Mucosa of rectum (tissue), 2 donors: ENCODE results near the gene TMEM231.
"Not testable (repeated sequence)": the region's sequence is repeated elsewhere in the genome, so short reads cannot be mapped to it uniquely, and the experiment has no call there.

Experiments
- H3K27ac ChIP-seq, 2 donors: one replicate each; pipeline ENCODE4 v1.7.0; 2013; ENCODE audit warnings: inconsistent platforms in 2 of 2, low read depth in 2 of 2, low read length in 2 of 2
- H3K27me3 ChIP-seq, 2 donors: one replicate each; pipeline ENCODE4 v1.7.0; 2013; ENCODE audit warnings: low read length in 2 of 2; ENCODE audit not compliant: control insufficient read depth in 2 of 2, insufficient read depth in 2 of 2
- H3K36me3 ChIP-seq, 2 donors: one replicate each; pipeline ENCODE4 v1.7.0; 2013; ENCODE audit warnings: low read length in 2 of 2; ENCODE audit not compliant: control insufficient read depth in 2 of 2, insufficient read depth in 2 of 2
- H3K4me1 ChIP-seq, 2 donors: one replicate each; pipeline ENCODE4 v1.7.0; 2013; ENCODE audit warnings: low read length in 2 of 2, mild to moderate bottlenecking in 1 of 2; ENCODE audit not compliant: control insufficient read depth in 2 of 2, insufficient read depth in 2 of 2
- H3K4me3 ChIP-seq, 2 donors: one replicate each; pipeline ENCODE4 v1.7.0; 2013; ENCODE audit warnings: low read length in 2 of 2
- H3K9ac ChIP-seq, 2 donors: one replicate each; pipeline ENCODE4 v1.7.0; 2013; ENCODE audit warnings: low read length in 2 of 2, low read depth in 1 of 2, mild to moderate bottlenecking in 1 of 2
- H3K9me3 ChIP-seq, 2 donors: one replicate each; pipeline ENCODE4 v1.7.0; 2013; ENCODE audit warnings: low read length in 2 of 2; ENCODE audit not compliant: control insufficient read depth in 2 of 2
- donor health status: healthy.
- donor health status: Normal muscosa, but diverticular disease.

TMEM231 gene

DNA sequence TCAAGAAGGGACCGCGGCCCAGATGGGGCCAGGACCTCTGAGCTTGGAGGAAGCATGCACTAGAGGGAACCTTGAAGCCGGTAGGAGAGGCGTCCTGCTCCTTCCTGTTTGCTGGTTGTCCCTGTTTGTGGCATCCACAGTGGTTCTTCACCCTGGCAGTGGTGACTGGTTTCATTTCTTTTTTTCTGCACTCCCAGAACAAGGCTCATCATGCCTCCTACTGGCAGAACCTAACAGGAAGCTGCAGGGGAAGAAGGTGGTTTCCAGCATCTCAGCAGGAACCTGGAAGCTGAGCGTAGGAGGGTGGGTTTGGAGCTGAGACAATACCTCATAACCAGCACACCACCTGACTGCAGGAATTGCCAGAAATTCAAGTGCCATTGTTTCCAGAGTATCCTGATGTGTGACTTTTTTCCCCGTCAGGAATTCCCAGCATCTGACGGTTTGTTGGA, 5.8 kb downstream of the TMEM231 start:
- peak overlapping the region; percentile 28 to 52 for H3K9ac ChIP-seq

DNA sequence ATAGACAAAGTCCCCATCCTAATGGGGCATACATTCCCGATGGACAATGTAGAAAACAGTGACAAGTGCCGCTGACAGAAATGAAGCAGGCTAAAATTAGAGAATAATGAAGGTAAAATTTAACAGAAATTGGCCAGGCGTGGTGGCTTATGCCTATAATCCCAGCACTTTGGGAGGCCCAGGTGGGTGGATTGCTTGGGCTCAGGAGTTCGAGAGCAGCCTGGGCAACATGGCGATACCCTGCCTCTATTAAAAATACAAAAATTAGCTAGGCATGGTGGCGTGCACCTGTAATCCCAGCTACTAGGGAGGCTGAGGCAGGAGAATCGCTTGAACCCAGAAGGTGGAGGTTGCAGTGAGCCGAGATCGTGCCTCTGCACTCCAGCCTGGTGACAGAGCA, 7.6 kb downstream of the TMEM231 start:
- not testable (repeated sequence) for H3K9ac ChIP-seq, H3K27ac ChIP-seq, H3K4me1 ChIP-seq, H3K4me3 ChIP-seq, H3K9me3 ChIP-seq, H3K36me3 ChIP-seq, H3K27me3 ChIP-seq

More for the DNA sequence above, 5.8 kb downstream of the TMEM231 start:
- H3K9me3 ChIP-seq, result no peaks in the 10 kb centered on the region
- H3K27me3 ChIP-seq, result no peaks in the 10 kb centered on the region
- peak overlapping the region in 1 of 2 donors; percentile 52 for H3K27ac ChIP-seq
- peaks cover 6% of the 10 kb centered on the region in 2 donors for H3K4me1 ChIP-seq
- H3K36me3 ChIP-seq, result no peaks in the 10 kb centered on the region
- H3K4me3 ChIP-seq, result peak overlapping the region; percentile 59 to 78

DNA sequence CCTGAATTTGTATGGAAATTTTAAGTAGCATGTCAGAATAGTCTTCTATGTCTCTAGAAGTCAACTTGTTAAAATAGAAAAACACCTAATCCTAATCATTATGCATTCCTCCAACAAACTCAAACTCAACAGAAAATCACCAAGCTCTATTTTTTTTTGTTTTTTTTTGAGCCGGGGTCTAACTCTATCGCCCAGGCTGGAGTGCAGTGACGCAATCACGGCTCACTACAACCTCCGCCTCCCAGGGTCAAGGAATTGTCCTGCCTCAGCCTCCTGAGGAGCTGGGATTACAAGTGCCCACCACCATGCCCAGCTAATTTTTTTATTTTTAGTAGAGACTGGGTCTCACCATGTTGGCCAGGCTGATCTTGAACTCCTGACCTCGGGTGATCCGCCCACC, 9.8 kb downstream of the TMEM231 start:
- Histone ChIP-seq H3K27me3 (no peaks in the 10 kb centered on the region), H3K9me3 (no peaks in the 10 kb centered on the region), H3K4me3 (no peak overlapping the region), H3K4me1 (peaks cover 16 to 23% of the 10 kb centered on the region in 2 donors), H3K9ac (no peak overlapping the region), H3K36me3 (no peaks in the 10 kb centered on the region), H3K27ac (no peak overlapping the region)

DNA sequence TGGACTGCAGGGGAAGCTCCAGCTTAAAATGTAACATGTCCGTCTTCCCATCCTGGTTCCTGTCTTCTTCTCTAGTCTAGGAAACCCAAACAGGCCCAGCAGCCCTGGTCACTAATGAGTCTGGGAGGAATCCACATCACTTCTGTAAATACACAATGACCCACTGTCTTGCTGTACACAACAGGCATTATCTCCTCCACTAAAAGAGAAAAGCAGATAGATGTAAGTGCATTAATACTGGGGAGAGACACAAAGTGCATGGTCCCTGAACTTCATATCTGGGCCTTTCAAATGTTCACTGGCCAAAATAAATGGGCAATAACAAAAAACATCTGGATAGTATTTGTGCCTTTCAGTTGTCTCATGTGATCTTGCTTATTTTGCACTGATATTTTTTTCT, 10.2 kb downstream of the TMEM231 start:
- not testable (repeated sequence) for H3K27ac ChIP-seq, H3K27me3 ChIP-seq, H3K9me3 ChIP-seq, H3K4me3 ChIP-seq, H3K36me3 ChIP-seq, H3K9ac ChIP-seq
- peaks cover 16 to 27% of the 10 kb centered on the region in 2 donors for H3K4me1 ChIP-seq

DNA sequence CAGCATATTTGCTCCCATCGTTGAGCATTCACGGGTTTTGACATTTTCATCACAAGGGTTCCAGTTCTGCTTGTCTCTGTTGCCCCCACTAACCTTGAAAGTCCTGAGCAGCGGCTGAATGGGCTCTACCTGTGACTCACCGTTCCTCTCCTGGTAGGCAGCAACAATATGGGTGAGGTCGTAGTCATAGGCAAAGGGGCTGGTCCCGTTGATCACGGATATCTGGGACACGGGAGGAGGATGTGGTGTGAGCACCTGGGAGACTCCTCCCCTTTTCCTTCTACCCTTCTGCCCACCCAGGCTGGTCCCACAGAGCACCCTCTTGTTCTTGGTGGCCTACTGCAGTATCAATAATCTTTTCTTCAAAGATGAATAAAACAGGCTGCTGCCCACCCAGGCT, 13.6 kb downstream of the TMEM231 start:
- not testable (repeated sequence) for H3K27me3 ChIP-seq, H3K36me3 ChIP-seq, H3K9me3 ChIP-seq, H3K4me3 ChIP-seq
- peak overlapping the region; percentile 75 to 81 for H3K27ac ChIP-seq
- peak overlapping the region in 1 of 2 donors; percentile 21 for H3K9ac ChIP-seq
- H3K4me1 ChIP-seq, result peaks cover 21 to 48% of the 10 kb centered on the region in 2 donors

DNA sequence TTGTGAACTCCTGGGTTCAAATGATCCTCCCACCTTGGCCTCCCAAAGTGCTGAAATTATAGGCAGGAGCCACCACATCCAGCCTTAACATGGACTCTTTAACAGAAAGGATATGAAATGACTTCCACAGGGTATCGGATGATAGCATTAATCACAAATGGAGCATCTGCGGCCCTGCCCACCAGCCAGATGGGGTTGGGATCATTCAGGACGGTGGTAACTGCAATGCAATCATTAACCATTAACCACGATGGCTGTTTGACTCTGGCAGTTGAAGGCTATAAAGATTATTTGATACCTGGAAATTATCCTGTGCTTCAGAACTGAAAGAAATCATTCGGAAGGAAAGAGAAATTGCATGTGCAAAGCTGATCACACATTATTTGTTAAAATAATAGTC, 14.8 kb downstream of the TMEM231 start:
- Histone ChIP-seq H3K4me3 (peak overlapping the region; percentile 18 to 31), H3K27me3 (no peaks in the 10 kb centered on the region), H3K9ac (peak overlapping the region in 1 of 2 donors; percentile 23), H3K9me3 (no peaks in the 10 kb centered on the region), H3K4me1 (peaks cover 21 to 51% of the 10 kb centered on the region in 2 donors), H3K36me3 (no peaks in the 10 kb centered on the region), H3K27ac (peak overlapping the region; percentile 75 to 81)

DNA sequence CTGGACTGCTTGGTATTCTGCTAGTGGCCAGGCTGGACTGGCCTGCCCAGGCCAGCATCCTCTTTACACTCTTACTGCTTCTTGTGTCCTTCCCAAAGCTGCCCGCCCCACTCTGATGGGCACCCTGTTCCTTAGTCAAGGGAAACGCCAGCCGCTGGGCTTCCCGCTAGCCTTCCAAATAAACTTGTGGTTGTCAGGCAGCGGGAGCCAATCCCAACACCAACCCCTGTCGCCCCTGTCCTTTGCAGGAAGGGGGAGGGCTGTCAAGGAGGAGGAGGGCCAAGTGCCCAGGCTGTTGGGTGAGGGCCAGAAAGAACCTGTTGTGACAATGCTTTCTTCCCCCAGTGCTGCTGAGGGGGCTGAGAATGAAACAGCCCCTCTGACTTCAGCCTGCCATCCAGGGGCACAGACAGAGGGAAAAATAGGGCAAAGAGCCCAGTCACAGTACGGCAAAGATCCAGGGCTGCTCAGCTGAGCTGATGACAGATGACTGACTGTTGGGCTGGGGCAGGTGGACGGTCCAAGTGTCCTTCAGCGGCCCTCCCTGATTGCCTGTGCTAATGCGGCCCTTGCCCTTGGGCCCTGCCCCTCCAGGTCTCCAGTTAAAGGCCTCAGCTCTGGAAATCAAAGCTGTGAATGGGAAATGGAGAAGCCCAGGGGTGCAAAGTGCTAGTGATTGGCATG, 17.0 kb downstream of the TMEM231 start:
- H3K9me3 ChIP-seq, H3K4me3 ChIP-seq, H3K9ac ChIP-seq, H3K36me3 ChIP-seq, H3K27me3 ChIP-seq: not testable (repeated sequence)
- peak overlapping the region; percentile 9 to 53 for H3K27ac ChIP-seq
- peaks cover 19 to 49% of the 10 kb centered on the region in 2 donors for H3K4me1 ChIP-seq

DNA sequence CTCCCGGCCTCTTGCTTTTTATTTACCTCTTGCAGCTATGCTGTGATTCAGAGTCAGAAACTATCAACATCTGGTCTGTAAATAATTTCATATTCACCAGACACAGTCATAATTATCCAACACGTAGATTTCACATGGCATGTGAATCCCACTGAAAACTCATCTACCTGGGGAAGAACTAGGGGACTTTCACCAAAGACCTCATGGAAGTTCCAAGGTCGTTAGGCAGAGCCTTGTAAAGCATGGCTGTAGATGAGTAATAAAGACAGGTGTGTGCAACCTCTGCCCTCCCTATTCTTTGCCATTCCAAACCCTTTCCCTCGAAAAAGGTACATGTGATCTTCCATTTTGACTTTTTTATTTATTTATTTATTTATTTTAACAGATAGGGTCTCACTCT, 18.3 kb downstream of the TMEM231 start:
- H3K9ac ChIP-seq, result no peak overlapping the region
- H3K4me1 ChIP-seq, result peaks cover 19 to 53% of the 10 kb centered on the region in 2 donors
- peak overlapping the region; percentile 80 to 86 for H3K27ac ChIP-seq

DNA sequence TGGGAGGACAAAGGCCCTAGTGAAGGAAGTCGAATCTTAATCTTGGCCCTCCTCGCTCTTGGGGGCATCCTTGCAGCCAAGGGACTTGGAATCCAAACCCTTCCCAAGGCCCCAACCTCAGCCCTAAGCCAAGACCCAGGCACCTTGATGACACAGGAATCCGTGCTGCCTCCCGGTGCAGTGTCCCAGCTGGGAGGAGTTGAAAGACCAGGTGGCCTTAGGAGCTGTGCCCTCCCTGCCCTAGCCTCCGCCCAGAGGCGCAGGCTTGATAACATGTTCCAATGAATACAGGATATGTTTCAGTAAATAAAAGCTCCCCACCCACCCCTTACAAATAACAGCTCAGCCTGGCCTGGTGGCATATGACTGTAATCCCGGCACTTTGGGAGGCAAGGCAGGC, 20.2 kb downstream of the TMEM231 start, which contains the start of gene CHST5:
Gene CHST5 (minus strand): TSS at position 208 of the 400 bp plus-strand sequence. CDS start 5,724 bp downstream, outside the sequence.
- H3K27ac ChIP-seq, result peak within 1 kb of the TSS; percentile 86 to 95
- peaks cover 0 to 17% of the 10 kb centered on the region in 2 donors for H3K36me3 ChIP-seq
- peak within 1 kb of the TSS; percentile 74 to 83 for H3K4me3 ChIP-seq
- peaks cover 12 to 51% of the 10 kb centered on the region in 2 donors for H3K4me1 ChIP-seq
- H3K9me3 ChIP-seq, result no peaks in the 10 kb centered on the region
- no peaks in the 10 kb centered on the region for H3K27me3 ChIP-seq
- H3K9ac ChIP-seq, result peak within 1 kb of the TSS; percentile 75 to 96

More for the DNA sequence above, 18.3 kb downstream of the TMEM231 start:
- Histone ChIP-seq H3K27me3 (no peaks in the 10 kb centered on the region), H3K36me3 (peaks cover 0 to 5% of the 10 kb centered on the region in 2 donors), H3K9me3 (no peaks in the 10 kb centered on the region), H3K4me3 (no peak overlapping the region)

DNA sequence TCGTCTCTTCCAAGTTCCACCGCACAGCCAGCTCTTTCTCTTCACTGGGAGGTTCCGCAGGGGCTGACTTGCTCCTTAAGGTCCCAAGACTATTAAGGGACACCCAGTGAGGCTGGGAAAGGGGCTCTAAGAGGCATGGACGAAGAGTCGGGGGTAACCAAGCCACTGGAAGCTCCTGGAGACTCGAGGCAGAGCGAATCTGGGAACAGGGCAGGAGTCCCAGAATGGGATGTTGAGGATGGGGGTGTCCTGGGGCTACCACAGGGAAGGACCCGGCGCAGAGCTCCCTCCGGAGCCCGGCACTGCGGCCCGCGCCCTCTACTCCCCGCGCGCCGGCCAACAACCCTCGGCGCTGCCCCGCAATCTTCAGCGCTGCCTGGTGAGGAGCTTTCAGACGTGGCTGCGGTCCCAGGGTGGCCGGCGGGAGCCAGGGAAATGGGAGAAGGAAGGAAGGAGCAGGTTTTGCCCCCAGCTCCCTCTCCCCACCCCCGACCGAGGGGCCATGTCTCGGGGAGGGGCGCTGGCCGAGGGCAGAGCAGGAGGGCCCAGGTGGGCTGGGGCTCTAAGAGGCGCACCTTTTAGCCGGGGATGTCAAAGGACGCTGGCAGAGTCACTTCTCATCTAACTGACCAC, 20.7 kb downstream of the TMEM231 start:
- Histone ChIP-seq H3K4me3 (peak overlapping the region; percentile 74 to 83), H3K27me3 (no peaks in the 10 kb centered on the region), H3K36me3 (peaks cover 3 to 19% of the 10 kb centered on the region in 2 donors), H3K9ac (peak overlapping the region; percentile 75 to 96), H3K9me3 (no peaks in the 10 kb centered on the region), H3K27ac (peak overlapping the region; percentile 86 to 95), H3K4me1 (peaks cover 10 to 46% of the 10 kb centered on the region in 2 donors)
